Spinal cord (tissue), 10 donors: ENCODE data around the gene DOCK8. TPM values are rescaled to one million over a fixed set of nuclear protein-coding genes. Genes with fewer than 3 reads are reported as not detected.
"Not testable (repeated sequence)": the region's sequence is repeated elsewhere in the genome, so short reads cannot be mapped to it uniquely, and the experiment has no call there.

Experiments
- DNase-seq, 6 donors: peaks; one replicate each; pipeline versions ENCODE4 v3.0.0 to v3.0.0-alpha.2; 2013 to 2015; ENCODE audit warnings: low spot score in 6 of 6, low read depth in 4 of 6
- H3K27ac ChIP-seq: one replicate; pipeline ENCODE4 v1.5.1; 2013; ENCODE audit warnings: low read depth, low read length, control low read depth
- H3K27me3 ChIP-seq: one replicate; pipeline ENCODE4 v1.6.1; 2013; ENCODE audit warnings: low read length; ENCODE audit not compliant: control insufficient read depth, insufficient read depth
- H3K36me3 ChIP-seq: one replicate; pipeline ENCODE4 v1.6.1; 2013; ENCODE audit warnings: low read length; ENCODE audit not compliant: control insufficient read depth, insufficient read depth
- H3K4me1 ChIP-seq: one replicate; pipeline ENCODE4 v1.6.1; 2013; ENCODE audit warnings: low read length; ENCODE audit not compliant: control insufficient read depth, insufficient read depth
- H3K4me3 ChIP-seq: one replicate; pipeline ENCODE4 v1.5.1; 2013; ENCODE audit warnings: low read depth, low read length, control low read depth
- H3K9me3 ChIP-seq: one replicate; pipeline ENCODE4 v1.6.1; 2013; ENCODE audit warnings: low read length; ENCODE audit not compliant: control insufficient read depth, insufficient read depth
- WGBS: methylation state at CpG from one replicate; pipeline ENCODE4 v1.1.5; 2013; ENCODE audit warnings: missing lambda C conversion rate; ENCODE audit not compliant: insufficient coverage; 5-methylcytosine and 5-hydroxymethylcytosine counted together
- polyA plus RNA-seq, 2 donors: library from polyadenylated mRNA; unstranded; fragments of 120-200 nt; gene quantifications; one replicate each; pipeline ENCODE4 v1.2.1, GENCODE V29; 2013; ENCODE audit not compliant: insufficient read length in 2 of 2
- total RNA-seq, 2 donors: library from RNA; depleted of rRNA in 1 of 2; stranded (reverse); fragments of 120-200 nt in 1 of 2; fragments of >200 nt in 1 of 2; gene quantifications; one replicate each; pipeline versions ENCODE4 v1.2.3 to v1.2.4, GENCODE V29; 2013 to 2014
- donor health status: healthy.

DOCK8 gene
- total and polyA plus RNA-seq, 4 donors: 7.2 to 14.2 (median 11.4) TPM

- WGBS: no CpG with 5 or more reads among the region's 5 CpGs
Measured at GRCh38 chr9:224026-224425, 9.4 kb downstream of the DOCK8 start.

GRCh38 chr9:224582-225520 is 10.2 kb downstream of the DOCK8 start:
- WGBS: no CpG with 5 or more reads among the region's 3 CpGs
- Histone ChIP-seq H3K27ac (no peak overlapping the region), H3K4me3 (no peak overlapping the region), H3K36me3 (no peaks in the 10 kb centered on the region), H3K4me1 (no peaks in the 10 kb centered on the region), H3K27me3 (no peaks in the 10 kb centered on the region), H3K9me3 (no peaks in the 10 kb centered on the region)
- DNase-seq: no peak

More at GRCh38 chr9:224026-224425, 9.4 kb downstream of the DOCK8 start:
- Histone ChIP-seq H3K27ac (no peak overlapping the region), H3K4me1 (no peaks in the 10 kb centered on the region), H3K4me3 (no peak overlapping the region), H3K36me3 (no peaks in the 10 kb centered on the region), H3K9me3 (no peaks in the 10 kb centered on the region), H3K27me3 (no peaks in the 10 kb centered on the region)
- no peak for DNase-seq

GRCh38 chr9:227860-228259 is 13.2 kb downstream of the DOCK8 start:
- no peak for DNase-seq
- H3K27ac ChIP-seq: no peak overlapping the region
- no peaks in the 10 kb centered on the region for H3K27me3 ChIP-seq
- 81% methylated on average over 2 of the region's 3 CpGs for WGBS
- no peak overlapping the region for H3K4me3 ChIP-seq
- no peaks in the 10 kb centered on the region for H3K36me3 ChIP-seq
- no peaks in the 10 kb centered on the region for H3K4me1 ChIP-seq
- no peaks in the 10 kb centered on the region for H3K9me3 ChIP-seq

GRCh38 chr9:228929-229695 is 14.4 kb downstream of the DOCK8 start:
- no peak overlapping the region for H3K27ac ChIP-seq
- no peaks in the 10 kb centered on the region for H3K4me1 ChIP-seq
- H3K27me3 ChIP-seq: no peaks in the 10 kb centered on the region
- no peaks in the 10 kb centered on the region for H3K36me3 ChIP-seq
- no peak for DNase-seq
- no peak overlapping the region for H3K4me3 ChIP-seq
- H3K9me3 ChIP-seq: no peaks in the 10 kb centered on the region
- no CpG with 5 or more reads among the region's 5 CpGs for WGBS

GRCh38 chr9:231625-232024 is 17.0 kb downstream of the DOCK8 start:
- not testable (repeated sequence) for H3K4me3 ChIP-seq, H3K4me1 ChIP-seq, H3K27ac ChIP-seq, H3K9me3 ChIP-seq, H3K36me3 ChIP-seq, H3K27me3 ChIP-seq, DNase-seq
- no CpG with 5 or more reads among the region's 1 CpG for WGBS

- not testable (repeated sequence) for H3K27me3 ChIP-seq, H3K27ac ChIP-seq, DNase-seq, H3K9me3 ChIP-seq, H3K4me3 ChIP-seq, H3K4me1 ChIP-seq, H3K36me3 ChIP-seq
- WGBS: no CpG with 5 or more reads among the region's 1 CpG
Measured at GRCh38 chr9:233708-234107, 19.0 kb downstream of the DOCK8 start.

GRCh38 chr9:237141-237857 is 22.6 kb downstream of the DOCK8 start:
- 86% methylated on average over 1 of the region's 3 CpGs for WGBS
- H3K27ac ChIP-seq: no peak overlapping the region
- no peaks in the 10 kb centered on the region for H3K4me1 ChIP-seq
- no peaks in the 10 kb centered on the region for H3K36me3 ChIP-seq
- H3K4me3 ChIP-seq: no peak overlapping the region
- no peak for DNase-seq
- H3K27me3 ChIP-seq: no peaks in the 10 kb centered on the region
- no peaks in the 10 kb centered on the region for H3K9me3 ChIP-seq

GRCh38 chr9:237858-238345 is 23.2 kb downstream of the DOCK8 start:
- Histone ChIP-seq H3K9me3 (no peaks in the 10 kb centered on the region), H3K27me3 (no peaks in the 10 kb centered on the region), H3K27ac (no peak overlapping the region), H3K4me1 (no peaks in the 10 kb centered on the region), H3K4me3 (no peak overlapping the region), H3K36me3 (no peaks in the 10 kb centered on the region)
- WGBS: no CpG with 5 or more reads among the region's 4 CpGs
- DNase-seq: no peak

- H3K4me1 ChIP-seq: no peaks in the 10 kb centered on the region
- WGBS: 93% methylated on average over 2 of the region's 5 CpGs
- H3K36me3 ChIP-seq: no peaks in the 10 kb centered on the region
- no peak overlapping the region for H3K4me3 ChIP-seq
- H3K27me3 ChIP-seq: no peaks in the 10 kb centered on the region
- no peak overlapping the region for H3K27ac ChIP-seq
- DNase-seq: no peak
- H3K9me3 ChIP-seq: no peaks in the 10 kb centered on the region
Measured at GRCh38 chr9:242461-243080, 27.9 kb downstream of the DOCK8 start.
